HepG2 (cell line): ENCODE results near the gene IL17D. TPM values are rescaled to one million over a fixed set of nuclear protein-coding genes. Genes with fewer than 3 reads are reported as not detected.

Experiments
- ATAC-seq: fragments of 200-7000 bp; cut with Tn5 transposase; 3 replicates; pipeline ENCODE4 v1.9.1; 2020; ENCODE audit warnings: mild to moderate bottlenecking, moderate library complexity
- BruUV-seq: library from RNA; stranded (reverse); fragments of 400-500 nt; replicated peaks from 2 replicates; lab custom pipeline; 2021; lab: Mats Ljungman, UMichigan
- CTCF ChIA-PET: fragments of 300-600 bp; formaldehyde crosslinking; extraction: SDS; loops from one replicate; lab custom pipeline; 2021; ENCODE audit warnings: low total read pairs, inconsistent platforms, low intra/inter-chr PET ratio; lab: Yijun Ruan, JAX
- POLR2A ChIA-PET: fragments of 350-600 bp; sonication (Branson Sonifier 250); formaldehyde crosslinking; loops from one replicate; lab custom pipeline; 2020; ENCODE audit warnings: antibody characterized with exemption, inconsistent platforms; lab: Yijun Ruan, JAX
- DNase-seq: peaks from one replicate; pipeline ENCODE4 v3.0.0-alpha.2; 2015; ENCODE audit warnings: low spot score
- FAIRE-seq: peaks from 3 replicates; lab custom pipeline; 2011; peaks lifted over from hg19 to GRCh38; lab: Jason Lieb, UNC
- H2AFZ ChIP-seq: one replicate; pipeline ENCODE4 v1.6.1; 2011; ENCODE audit warnings: low read length, inconsistent platforms
- H3K27ac ChIP-seq: fragments of 300-600 bp; 3 replicates; pipeline ENCODE4 v1.8.0; 2011; ENCODE audit warnings: mixed run types, mild to moderate bottlenecking, mixed read lengths, low read length, inconsistent platforms; ENCODE audit not compliant: insufficient read depth; ENCODE audit errors: extremely low read length
- H3K27me3 ChIP-seq, 2 experiments: fragments of 200-600 bp in 1 of 2; 2 replicates in 1 of 2; 3 replicates in 1 of 2; pipeline versions ENCODE4 v1.6.0 to v1.8.0; 2011; ENCODE audit warnings: low read length in 2 of 2, mild to moderate bottlenecking in 2 of 2, moderate library complexity in 2 of 2, inconsistent platforms in 1 of 2; ENCODE audit not compliant: insufficient read depth in 2 of 2, control insufficient read depth in 1 of 2
- H3K36me3 ChIP-seq, 2 experiments: fragments of 200-600 bp in 1 of 2; replicated peaks in 1 of 2; 2 replicates in 1 of 2; 3 replicates in 1 of 2; pipeline versions ENCODE4 v1.5.1 to v1.8.0; 2011; ENCODE audit warnings: low read length in 2 of 2, inconsistent platforms in 1 of 2; ENCODE audit not compliant: insufficient read depth in 2 of 2, control insufficient read depth in 1 of 2
- H3K4me1 ChIP-seq: 2 replicates; pipeline ENCODE4 v1.5.1; 2012; ENCODE audit warnings: low read length, inconsistent platforms; ENCODE audit not compliant: insufficient read depth
- H3K4me2 ChIP-seq: 2 replicates; pipeline ENCODE4 v1.6.0; 2011; ENCODE audit warnings: low read depth, low read length, inconsistent platforms
- H3K4me3 ChIP-seq, 3 experiments: fragments of 200-600 bp in 1 of 3; sonication (generic), shearing (Covaris generic) in 1 of 3; replicated peaks in 1 of 3; 2 replicates each; pipeline ENCODE4 v1.5.1; 2011 to 2016; ENCODE audit warnings: low read length in 3 of 3, inconsistent platforms in 2 of 3, low read depth in 2 of 3, mild to moderate bottlenecking in 2 of 3, control low read depth in 1 of 3, mixed read lengths in 1 of 3; ENCODE audit not compliant: insufficient read depth in 1 of 3
- H3K79me2 ChIP-seq: one replicate; pipeline ENCODE4 v1.6.1; 2011; ENCODE audit warnings: low read length, inconsistent platforms; ENCODE audit not compliant: insufficient read depth
- H3K9ac ChIP-seq: 2 replicates; pipeline ENCODE4 v1.6.0; 2011; ENCODE audit warnings: mild to moderate bottlenecking, low read depth, low read length, inconsistent platforms; ENCODE audit not compliant: insufficient read depth
- H3K9me3 ChIP-seq: 2 replicates; pipeline ENCODE4 v1.5.1; 2012; ENCODE audit warnings: mild to moderate bottlenecking, low read length
- H4K20me1 ChIP-seq: 2 replicates; pipeline ENCODE4 v1.6.0; 2011; ENCODE audit warnings: inconsistent platforms, mild to moderate bottlenecking, low read length, moderate library complexity; ENCODE audit not compliant: insufficient read depth
- CBX2 ChIP-seq, 2 experiments: fragments of 200-600 bp in 1 of 2; sonication (generic); formaldehyde crosslinking in 1 of 2; IDR thresholded peaks; 2 replicates each; pipeline versions ENCODE4 v1.7.0 to v1.8.1; 2018 to 2022; ENCODE audit warnings: low read depth in 2 of 2, low read length in 1 of 2, mild to moderate bottlenecking in 1 of 2, missing genetic modification reagents in 1 of 2
- PCBP2 ChIP-seq: fragments of 200-400 bp; formaldehyde crosslinking; optimal IDR thresholded peaks from 2 replicates; pipeline ENCODE3; 2018; ENCODE audit warnings: low read length, low read depth; ENCODE audit not compliant: poor library complexity, severe bottlenecking
- TP53 ChIP-seq: sonication (generic); formaldehyde crosslinking; conservative IDR thresholded peaks from 2 replicates; pipeline ENCODE4 v1.4.0; 2020; ENCODE audit warnings: missing genetic modification reagents
- ZNF776 ChIP-seq: sonication (generic); formaldehyde crosslinking; IDR thresholded peaks from 2 replicates; pipeline ENCODE4 v1.4.0; 2020; ENCODE audit warnings: mild to moderate bottlenecking, missing genetic modification reagents
- WGBS: methylation state at CpG from one replicate; pipeline ENCODE4 v1.1.6; 2017; ENCODE audit warnings: low lambda C conversion rate; 5-methylcytosine and 5-hydroxymethylcytosine counted together
- in situ Hi-C: cut with HindIII; loops from 2 replicates; pipeline ENCODE4 v1.10.0; 2017; ENCODE audit warnings: low pct_unique_long_range_greater_than_20kb; ENCODE audit not compliant: extremely low pct_ligation_motif_present
- intact Hi-C: fragments of 100-400 bp; cut with micrococcal nuclease; formaldehyde crosslinking; loops from one replicate; pipeline ENCODE4 v1.10.0; 2022; ENCODE audit not compliant: unreplicated experiment
- polyA plus RNA-seq, 8 experiments: library from polyadenylated mRNA; depleted of rRNA in 3 of 8; stranded (reverse) in 7 of 8; unstranded in 1 of 8; fragments of >200 nt; fragmentation: Illumina TruSeq in 4 of 8; extraction: Trizol in 4 of 8; gene quantifications; 2 replicates each; pipeline versions ENCODE4 v1.2.1 to v1.2.3, GENCODE V29; 2011 to 2016; ENCODE audit warnings: low read depth in 4 of 8, missing spikeins in 1 of 8, mixed read lengths in 1 of 8; ENCODE audit not compliant: insufficient read depth in 1 of 8
- total RNA-seq, 5 experiments: library from RNA; depleted of rRNA; stranded (reverse); fragments of >200 nt; fragmentation: Illumina TruSeq; extraction: Trizol; gene quantifications; 2 replicates each; pipeline ENCODE4 v1.2.3, GENCODE V29; 2016; ENCODE audit warnings: low read depth in 1 of 5
- TF ChIP-seq, protein P1 (sequence below): sonication (generic); formaldehyde crosslinking; IDR thresholded peaks from 2 replicates; pipeline ENCODE4 v1.9.0; 2021; ENCODE audit warnings: missing genetic modification reagents, borderline replicate concordance
- TF ChIP-seq, protein P2 (sequence below): sonication (generic); formaldehyde crosslinking; IDR thresholded peaks from 2 replicates; pipeline ENCODE4 v1.8.0; 2022; ENCODE audit warnings: mild to moderate bottlenecking, missing genetic modification reagents, borderline replicate concordance
- TF ChIP-seq, protein P3 (sequence below): sonication (generic); formaldehyde crosslinking; IDR thresholded peaks from 2 replicates; pipeline ENCODE4 v1.5.1; 2020; ENCODE audit warnings: missing genetic modification reagents, mild to moderate bottlenecking, borderline replicate concordance

Gene IL17D
- total and polyA plus RNA-seq, 2 of the 13 experiments (the other 11 are each of a cell fraction or from before 2014, with no cell fraction given) = 1.1 to 2.2 TPM

DNA sequence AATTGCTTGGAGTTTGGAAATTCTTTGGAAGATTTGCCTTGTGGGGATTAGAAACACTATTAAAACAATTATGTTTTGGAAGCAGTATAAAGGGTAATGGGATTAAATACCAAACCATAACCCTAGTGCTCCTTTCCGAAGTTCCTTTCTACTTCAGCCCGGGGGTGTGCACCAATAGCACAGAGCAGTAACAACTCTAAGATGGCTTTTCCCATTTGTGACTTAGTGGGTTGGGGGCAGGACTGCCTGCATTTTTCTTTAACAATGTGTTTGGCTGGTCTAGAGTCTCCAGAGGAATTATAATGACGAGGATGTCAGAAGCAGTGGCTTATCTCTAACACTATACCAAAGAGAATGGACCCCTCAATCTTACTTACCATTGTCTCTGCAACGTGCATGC lies 11.9 kb upstream of the IL17D start:
- 68% methylated on average over 4 of the region's 4 CpGs for WGBS
- H3K27me3 ChIP-seq = no peaks in the 10 kb centered on the region
- POLR2A ChIA-PET = no interaction called here
- H3K9ac ChIP-seq = no peak overlapping the region
- no peak overlapping the region for H3K4me3 ChIP-seq
- in situ Hi-C loops = no loop called here
- H4K20me1 ChIP-seq = no peaks in the 10 kb centered on the region
- no peaks in the 10 kb centered on the region for H3K9me3 ChIP-seq
- DNase-seq (no peak), FAIRE-seq (no peak), ATAC-seq (no peak)
- intact Hi-C loops = no loop called here
- no peaks in the 10 kb centered on the region for H3K4me1 ChIP-seq
- TF ChIP-seq, protein P1, sequence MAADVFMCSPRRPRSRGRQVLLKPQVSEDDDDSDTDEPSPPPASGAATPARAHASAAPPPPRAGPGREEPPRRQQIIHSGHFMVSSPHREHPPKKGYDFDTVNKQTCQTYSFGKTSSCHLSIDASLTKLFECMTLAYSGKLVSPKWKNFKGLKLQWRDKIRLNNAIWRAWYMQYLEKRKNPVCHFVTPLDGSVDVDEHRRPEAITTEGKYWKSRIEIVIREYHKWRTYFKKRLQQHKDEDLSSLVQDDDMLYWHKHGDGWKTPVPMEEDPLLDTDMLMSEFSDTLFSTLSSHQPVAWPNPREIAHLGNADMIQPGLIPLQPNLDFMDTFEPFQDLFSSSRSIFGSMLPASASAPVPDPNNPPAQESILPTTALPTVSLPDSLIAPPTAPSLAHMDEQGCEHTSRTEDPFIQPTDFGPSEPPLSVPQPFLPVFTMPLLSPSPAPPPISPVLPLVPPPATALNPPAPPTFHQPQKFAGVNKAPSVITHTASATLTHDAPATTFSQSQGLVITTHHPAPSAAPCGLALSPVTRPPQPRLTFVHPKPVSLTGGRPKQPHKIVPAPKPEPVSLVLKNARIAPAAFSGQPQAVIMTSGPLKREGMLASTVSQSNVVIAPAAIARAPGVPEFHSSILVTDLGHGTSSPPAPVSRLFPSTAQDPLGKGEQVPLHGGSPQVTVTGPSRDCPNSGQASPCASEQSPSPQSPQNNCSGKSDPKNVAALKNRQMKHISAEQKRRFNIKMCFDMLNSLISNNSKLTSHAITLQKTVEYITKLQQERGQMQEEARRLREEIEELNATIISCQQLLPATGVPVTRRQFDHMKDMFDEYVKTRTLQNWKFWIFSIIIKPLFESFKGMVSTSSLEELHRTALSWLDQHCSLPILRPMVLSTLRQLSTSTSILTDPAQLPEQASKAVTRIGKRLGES (CRISPR knock-in tag) = no peak
- TF ChIP-seq TP53 (CRISPR knock-in tag) (no peak), CBX2 (IDR thresholded peaks at IDR 0.05; ENCODE audit: low read depth, low read length) (no peak), CBX2 (CRISPR knock-in tag; IDR thresholded peaks at IDR 0.05; ENCODE audit: low read depth) (no peak), ZNF776 (CRISPR knock-in tag) (no peak), PCBP2 (no peak)
- TF ChIP-seq, protein P2, sequence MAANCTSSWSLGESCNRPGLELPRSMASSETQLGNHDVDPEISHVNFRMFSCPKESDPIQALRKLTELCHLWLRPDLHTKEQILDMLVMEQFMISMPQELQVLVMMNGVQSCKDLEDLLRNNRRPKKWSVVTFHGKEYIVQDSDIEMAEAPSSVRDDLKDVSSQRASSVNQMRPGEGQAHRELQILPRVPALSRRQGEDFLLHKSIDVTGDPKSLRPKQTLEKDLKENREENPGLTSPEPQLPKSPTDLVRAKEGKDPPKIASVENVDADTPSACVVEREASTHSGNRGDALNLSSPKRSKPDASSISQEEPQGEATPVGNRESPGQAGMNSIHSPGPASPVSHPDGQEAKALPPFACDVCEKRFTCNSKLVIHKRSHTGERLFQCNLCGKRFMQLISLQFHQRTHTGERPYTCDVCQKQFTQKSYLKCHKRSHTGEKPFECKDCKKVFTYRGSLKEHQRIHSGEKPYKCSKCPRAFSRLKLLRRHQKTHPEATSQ (CRISPR knock-in tag) = no peak
- TF ChIP-seq, protein P3, sequence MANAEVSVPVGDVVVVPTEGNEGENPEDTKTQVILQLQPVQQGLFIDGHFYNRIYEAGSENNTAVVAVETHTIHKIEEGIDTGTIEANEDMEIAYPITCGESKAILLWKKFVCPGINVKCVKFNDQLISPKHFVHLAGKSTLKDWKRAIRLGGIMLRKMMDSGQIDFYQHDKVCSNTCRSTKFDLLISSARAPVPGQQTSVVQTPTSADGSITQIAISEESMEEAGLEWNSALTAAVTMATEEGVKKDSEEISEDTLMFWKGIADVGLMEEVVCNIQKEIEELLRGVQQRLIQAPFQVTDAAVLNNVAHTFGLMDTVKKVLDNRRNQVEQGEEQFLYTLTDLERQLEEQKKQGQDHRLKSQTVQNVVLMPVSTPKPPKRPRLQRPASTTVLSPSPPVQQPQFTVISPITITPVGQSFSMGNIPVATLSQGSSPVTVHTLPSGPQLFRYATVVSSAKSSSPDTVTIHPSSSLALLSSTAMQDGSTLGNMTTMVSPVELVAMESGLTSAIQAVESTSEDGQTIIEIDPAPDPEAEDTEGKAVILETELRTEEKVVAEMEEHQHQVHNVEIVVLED (CRISPR knock-in tag) = no peak
- CTCF ChIA-PET = no interaction called here
- H3K79me2 ChIP-seq = no peaks in the 10 kb centered on the region
- no peaks in the 10 kb centered on the region for H3K36me3 ChIP-seq
- no peak overlapping the region for H2AFZ ChIP-seq
- BruUV-seq = no TSS peak
- H3K4me2 ChIP-seq = no peak overlapping the region
- no peak overlapping the region for H3K27ac ChIP-seq
